DMS 273 (cell line): Measurements from ENCODE around the gene LRRC49.

ENCODE experiments used
- DNase-seq: peaks from one replicate; lab custom pipeline; 2025; ENCODE audit not compliant: unreplicated experiment; lab: John Stamatoyannopoulos, UW

The LRRC49 gene

GRCh38 chr15:71083349-71083748 lies 190.7 kb downstream of the LRRC49 start:
- no peak for DNase-seq

DNA sequence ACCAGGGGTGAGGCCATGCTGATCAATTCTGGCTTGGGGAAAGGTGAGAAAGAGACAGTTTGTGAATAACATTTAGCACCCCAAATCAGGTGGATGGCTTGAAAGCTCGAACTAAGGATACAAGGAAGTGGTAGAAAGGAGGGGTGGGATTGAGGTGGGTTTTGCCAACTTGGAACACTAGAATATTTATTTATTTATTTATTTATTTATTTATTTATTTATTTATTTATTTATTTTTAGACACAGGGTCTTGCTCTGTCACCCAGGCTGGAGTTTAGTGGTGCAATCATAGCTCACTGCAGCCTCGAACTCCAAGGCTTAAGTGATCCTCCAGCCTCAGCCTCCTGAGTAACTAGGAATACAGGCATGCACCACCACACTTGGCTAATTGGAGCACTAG lies 191.6 kb downstream of the LRRC49 start:
- no peak for DNase-seq

DNA sequence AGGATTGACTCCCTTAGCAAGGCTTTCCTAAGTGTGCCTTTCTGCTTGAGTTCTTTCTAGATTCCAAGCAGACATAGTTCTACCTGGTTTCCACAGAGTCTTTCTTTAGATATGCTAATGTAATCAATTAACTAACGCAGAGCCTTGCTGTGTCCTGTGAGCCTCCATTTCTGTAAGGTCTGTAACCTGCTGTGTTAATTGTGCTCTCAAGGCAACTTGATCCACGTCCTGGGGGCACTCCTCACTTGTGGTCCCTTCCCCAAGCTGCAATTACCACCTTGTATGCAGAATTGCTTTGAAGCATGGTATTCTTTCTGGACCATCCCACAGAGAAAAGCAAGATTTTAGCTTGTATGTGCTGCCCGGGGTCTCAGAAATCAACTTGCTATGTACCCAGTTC lies 193.2 kb downstream of the LRRC49 start:
- no peak for DNase-seq

- no peak for DNase-seq
Observed at GRCh38 chr15:71088155-71088554, 195.5 kb downstream of the LRRC49 start.

DNA sequence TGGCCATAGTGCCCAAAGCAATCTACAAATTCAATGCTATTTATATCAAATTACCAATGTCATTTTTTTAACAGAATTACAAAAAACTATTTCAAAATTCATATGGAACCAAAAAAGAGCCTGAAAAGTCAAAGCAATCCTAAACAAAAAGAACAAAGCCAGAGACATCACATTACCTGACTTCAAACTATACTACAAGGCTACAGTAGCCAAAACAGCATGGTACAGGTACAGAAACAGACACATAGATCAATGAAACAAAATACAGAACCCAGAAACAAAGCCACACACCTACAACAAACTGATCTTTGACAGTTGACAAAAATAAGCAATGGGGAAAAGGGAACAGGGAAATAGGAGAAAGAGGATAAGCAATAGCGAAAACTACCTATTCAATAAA lies 196.1 kb downstream of the LRRC49 start:
- no peak for DNase-seq

DNA sequence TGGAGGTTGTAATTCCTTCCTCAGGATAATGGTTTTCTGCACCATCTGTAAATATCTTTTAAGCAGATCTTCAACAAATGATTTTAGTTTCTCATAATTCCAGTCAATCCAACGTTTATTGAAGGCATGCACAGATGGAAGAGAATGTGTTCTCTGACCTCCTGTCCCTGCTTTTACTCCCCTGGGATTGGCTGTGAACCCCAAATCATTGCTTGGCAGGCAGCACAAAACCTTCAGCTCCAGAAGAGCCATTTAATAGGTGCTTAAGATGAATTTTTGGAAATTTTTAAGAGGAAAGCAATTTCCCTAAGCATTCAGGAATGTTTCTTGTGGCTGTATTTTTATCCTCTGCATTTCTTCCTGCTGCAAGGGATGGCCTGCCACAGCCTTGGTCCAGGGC lies 197.2 kb downstream of the LRRC49 start:
- DNase-seq, result no peak

- DNase-seq, result no peak
Observed at GRCh38 chr15:71091601-71092000, 199.0 kb downstream of the LRRC49 start.

GRCh38 chr15:71092056-71092600 lies 199.5 kb downstream of the LRRC49 start:
- DNase-seq, result no peak

- DNase-seq, result peak; percentile 4
Observed at GRCh38 chr15:71093054-71094024, 200.7 kb downstream of the LRRC49 start.

DNA sequence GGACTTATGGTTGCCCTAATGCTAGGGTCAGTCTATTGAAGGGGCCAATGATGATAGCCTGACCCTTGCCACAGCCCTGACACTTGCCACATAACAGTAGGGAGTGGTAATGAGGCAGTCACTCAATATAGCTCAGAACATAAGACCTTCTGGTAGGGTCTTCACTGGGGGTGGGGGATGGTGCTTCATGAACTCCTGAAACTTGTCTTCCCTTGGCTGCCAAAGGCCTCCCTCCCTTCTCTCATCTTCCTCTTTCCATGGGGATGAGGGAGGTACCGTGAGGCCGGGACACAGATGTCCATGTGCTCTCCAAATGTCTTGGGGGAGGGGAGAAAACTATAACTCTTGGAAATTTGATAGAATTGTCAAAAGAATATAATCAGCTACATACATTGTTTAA lies 201.5 kb downstream of the LRRC49 start:
- DNase-seq, result no peak

DNA sequence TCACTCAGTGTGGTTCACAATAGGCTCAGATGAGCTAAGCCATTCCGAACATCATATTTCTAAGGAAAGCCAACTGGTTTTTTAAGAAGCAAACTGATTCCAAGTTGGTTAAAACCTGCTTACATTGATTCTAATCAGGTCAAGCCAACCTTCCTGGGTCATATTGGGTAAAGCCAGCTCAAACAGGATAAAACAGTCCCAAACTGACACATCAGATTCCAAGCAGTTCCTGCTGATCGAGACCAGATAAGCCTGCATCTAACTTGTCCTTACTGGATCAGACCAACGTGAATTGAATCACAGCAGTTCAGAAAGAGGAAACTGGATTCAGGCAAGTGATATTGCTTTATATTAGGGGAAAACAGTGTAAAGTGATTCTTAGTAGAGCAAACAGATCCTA lies 204.1 kb downstream of the LRRC49 start:
- DNase-seq, result no peak

- no peak for DNase-seq
Observed at GRCh38 chr15:71097890-71098289, 205.3 kb downstream of the LRRC49 start.

DNA sequence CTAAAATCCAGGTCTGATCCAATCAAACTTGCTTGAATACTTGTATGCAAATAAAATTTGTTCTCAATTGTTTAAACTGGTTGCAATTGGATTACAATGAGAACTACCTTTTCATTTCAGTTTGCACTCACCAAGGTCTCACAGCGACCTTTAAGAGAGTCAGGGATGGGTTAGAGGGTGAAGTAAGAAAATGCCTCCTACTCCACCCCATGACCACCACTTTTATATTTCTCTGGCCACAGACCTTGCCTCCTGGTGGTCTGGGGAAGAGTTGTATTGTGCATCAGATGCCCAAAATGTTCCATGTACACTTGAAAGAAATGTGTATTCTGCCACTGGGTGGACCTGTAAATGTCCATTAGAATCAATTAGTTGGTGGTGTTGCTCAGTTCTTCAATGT lies 206.3 kb downstream of the LRRC49 start:
- DNase-seq, result no peak
